Endothelial cell of umbilical vein (primary cell): Measurements from ENCODE around the gene PCDHGA5.
"Not testable (repeated sequence)": the region's sequence is repeated elsewhere in the genome, so short reads cannot be mapped to it uniquely, and the experiment has no call there.

Experiments used
- MYC ChIP-seq: IDR thresholded peaks from one replicate; pipeline ENCODE4 v1.6.1; 2011; ENCODE audit warnings: mild to moderate bottlenecking, low read depth, low read length
- POLR2A ChIP-seq: IDR thresholded peaks from 2 replicates; pipeline ENCODE4 v1.6.1; 2012; ENCODE audit warnings: low read depth, mild to moderate bottlenecking, control low read depth, low read length
- POLR2AphosphoS5 ChIP-seq: IDR thresholded peaks from 2 replicates; pipeline ENCODE4 v1.6.1; 2012; ENCODE audit warnings: low read depth, mild to moderate bottlenecking, control low read depth, low read length, moderate library complexity; ENCODE audit not compliant: insufficient read depth
- TF ChIP-seq, protein P1 (sequence below), 2 donors: IDR thresholded peaks; 1 replicate in 1 of 2; 2 replicates in 1 of 2; pipeline ENCODE4 v1.5.1; 2011; ENCODE audit warnings: low read length in 2 of 2, mild to moderate bottlenecking in 2 of 2, moderate library complexity in 2 of 2, control low read depth in 1 of 2, inconsistent platforms in 1 of 2, low read depth in 1 of 2; ENCODE audit not compliant: insufficient read depth in 1 of 2; ENCODE audit errors: extremely low read depth in 1 of 2
- TF ChIP-seq, protein P2 (sequence below): IDR thresholded peaks from 2 replicates; pipeline ENCODE4 v1.6.1; 2011; ENCODE audit not compliant: insufficient read depth, insufficient read length

- not testable (repeated sequence) for TF ChIP-seq POLR2A, POLR2AphosphoS5, MYC
- TF ChIP-seq, protein P1, sequence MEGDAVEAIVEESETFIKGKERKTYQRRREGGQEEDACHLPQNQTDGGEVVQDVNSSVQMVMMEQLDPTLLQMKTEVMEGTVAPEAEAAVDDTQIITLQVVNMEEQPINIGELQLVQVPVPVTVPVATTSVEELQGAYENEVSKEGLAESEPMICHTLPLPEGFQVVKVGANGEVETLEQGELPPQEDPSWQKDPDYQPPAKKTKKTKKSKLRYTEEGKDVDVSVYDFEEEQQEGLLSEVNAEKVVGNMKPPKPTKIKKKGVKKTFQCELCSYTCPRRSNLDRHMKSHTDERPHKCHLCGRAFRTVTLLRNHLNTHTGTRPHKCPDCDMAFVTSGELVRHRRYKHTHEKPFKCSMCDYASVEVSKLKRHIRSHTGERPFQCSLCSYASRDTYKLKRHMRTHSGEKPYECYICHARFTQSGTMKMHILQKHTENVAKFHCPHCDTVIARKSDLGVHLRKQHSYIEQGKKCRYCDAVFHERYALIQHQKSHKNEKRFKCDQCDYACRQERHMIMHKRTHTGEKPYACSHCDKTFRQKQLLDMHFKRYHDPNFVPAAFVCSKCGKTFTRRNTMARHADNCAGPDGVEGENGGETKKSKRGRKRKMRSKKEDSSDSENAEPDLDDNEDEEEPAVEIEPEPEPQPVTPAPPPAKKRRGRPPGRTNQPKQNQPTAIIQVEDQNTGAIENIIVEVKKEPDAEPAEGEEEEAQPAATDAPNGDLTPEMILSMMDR (IDR thresholded peaks at IDR 0.05; ENCODE audit: extremely low read depth in 1 of 2, insufficient read depth in 1 of 2, low read depth in 1 of 2, low read length in 2 of 2) = peak; percentile 72 to 74
- TF ChIP-seq, protein P2, sequence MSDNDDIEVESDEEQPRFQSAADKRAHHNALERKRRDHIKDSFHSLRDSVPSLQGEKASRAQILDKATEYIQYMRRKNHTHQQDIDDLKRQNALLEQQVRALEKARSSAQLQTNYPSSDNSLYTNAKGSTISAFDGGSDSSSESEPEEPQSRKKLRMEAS = not testable (repeated sequence)
Observed at GRCh38 chr5:141407790-141408505, 44.0 kb downstream of the PCDHGA5 start, which contains the start of gene PCDHGB6.
